NCI-H1417 treated with DMSO at 0.1 percent for 48 hours (cell line): ENCODE results near the gene EPYC.

ENCODE experiments used
- DNase-seq: peaks from one replicate; lab custom pipeline; 2025; lab: John Stamatoyannopoulos, UW

Gene EPYC

GRCh38 chr12:91004872-91005271, at the start of gene EPYC:
Gene EPYC (minus strand): TSS chr12:91004972. CDS start chr12:91002565, 2,407 bp downstream.
- DNase-seq = no peak

GRCh38 chr12:91053951-91054715, 49.4 kb upstream of the EPYC start:
- no peak for DNase-seq

GRCh38 chr12:91052026-91052425, 47.3 kb upstream of the EPYC start:
- DNase-seq = no peak

- no peak for DNase-seq
Observed at GRCh38 chr12:91044586-91044985, 39.8 kb upstream of the EPYC start.

GRCh38 chr12:91043408-91043807, 38.6 kb upstream of the EPYC start:
- no peak for DNase-seq

GRCh38 chr12:91040096-91040755, 35.5 kb upstream of the EPYC start:
- DNase-seq = no peak

GRCh38 chr12:91037276-91037675, 32.5 kb upstream of the EPYC start:
- DNase-seq = no peak

- no peak for DNase-seq
Observed at GRCh38 chr12:91033251-91033650, 28.5 kb upstream of the EPYC start.

- no peak for DNase-seq
Observed at GRCh38 chr12:91023326-91024004, 18.7 kb upstream of the EPYC start.

- no peak for DNase-seq
Observed at GRCh38 chr12:91021076-91021475, 16.3 kb upstream of the EPYC start.

- no peak for DNase-seq
Observed at GRCh38 chr12:91019455-91019854, 14.7 kb upstream of the EPYC start.

GRCh38 chr12:91017511-91018263, 12.9 kb upstream of the EPYC start:
- DNase-seq = no peak

GRCh38 chr12:91017043-91017442, 12.3 kb upstream of the EPYC start:
- no peak for DNase-seq

GRCh38 chr12:91009319-91009950, 4.7 kb upstream of the EPYC start:
- DNase-seq = no peak

GRCh38 chr12:91007531-91008290, 2.9 kb upstream of the EPYC start:
- DNase-seq = no peak

GRCh38 chr12:91003737-91004136, 1.0 kb downstream of the EPYC start:
- DNase-seq = no peak

- peak; percentile 10 for DNase-seq
Observed at GRCh38 chr12:91001306-91001705, 3.5 kb downstream of the EPYC start.

- no peak for DNase-seq
Observed at GRCh38 chr12:90999966-91000365, 4.8 kb downstream of the EPYC start.

- DNase-seq = no peak
Observed at GRCh38 chr12:90999527-90999926, 5.2 kb downstream of the EPYC start.

- DNase-seq = no peak
Observed at GRCh38 chr12:90995010-90995409, 9.8 kb downstream of the EPYC start.

- DNase-seq = no peak
Observed at GRCh38 chr12:90991952-90992465, 12.8 kb downstream of the EPYC start.
